Measurements from ENCODE around the gene MYL6B.
"Not testable (repeated sequence)": the region's sequence is repeated elsewhere in the genome, so short reads cannot be mapped to it uniquely, and the experiment has no call there.

MYL6B gene

DNA sequence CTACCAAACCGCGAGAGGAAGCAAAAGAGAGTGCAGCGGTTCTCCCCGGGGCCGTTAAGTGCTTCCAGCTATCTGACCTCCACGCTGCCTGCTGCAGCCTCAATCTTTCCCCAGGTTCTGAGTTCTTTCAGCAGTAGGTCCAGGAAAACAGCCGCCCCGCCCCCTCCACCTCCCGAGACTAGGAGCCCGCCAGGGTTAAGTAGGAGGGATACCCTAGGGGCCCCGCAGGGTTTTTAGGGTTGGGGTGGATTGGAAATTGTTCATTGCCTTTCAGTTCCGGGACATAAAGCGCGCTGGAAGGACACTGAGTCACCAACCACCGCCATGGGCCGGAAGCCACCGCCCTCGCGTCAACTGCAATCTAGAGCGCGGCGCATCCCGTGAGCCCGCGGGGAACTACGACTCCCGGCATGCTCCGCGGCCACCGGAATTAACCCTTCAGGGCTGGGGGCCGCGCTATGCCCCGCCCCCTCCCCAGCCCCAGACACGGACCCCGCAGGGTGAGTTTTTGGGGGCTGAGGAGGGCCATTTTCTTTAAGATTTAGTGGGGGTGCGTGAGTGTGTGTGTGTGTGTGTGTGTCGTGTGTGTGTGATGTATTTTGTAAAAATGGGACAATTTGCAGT lies at the start of gene MYL6B:
TSS of gene MYL6B (plus strand) at position 456 of the 624 bp plus-strand sequence. CDS start 1,332 bp downstream, outside the sequence.
- peak; percentile 89 for DNase-seq (ENCODE audit: low read depth)

DNA sequence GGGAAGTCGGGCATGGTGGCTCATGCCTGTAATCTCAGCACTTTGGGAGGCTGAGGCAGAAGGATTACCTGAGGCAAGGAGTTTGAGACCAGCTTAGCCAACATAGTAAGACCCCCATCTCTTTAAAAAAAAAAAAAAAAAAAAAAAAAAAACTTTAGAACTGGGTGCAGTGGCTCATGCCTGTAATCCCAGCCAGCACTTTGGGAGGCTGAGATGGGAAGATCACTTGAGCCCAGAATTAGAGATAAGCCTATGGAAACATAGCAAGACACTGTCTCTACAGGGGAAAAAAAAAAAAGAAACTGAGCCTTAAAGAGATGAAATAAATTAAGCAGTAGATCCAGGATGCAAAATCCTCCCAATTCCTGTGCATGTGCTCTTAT lies 49.7 kb upstream of the MYL6B start:
- DNase-seq (ENCODE audit: low read depth), result no peak

DNA sequence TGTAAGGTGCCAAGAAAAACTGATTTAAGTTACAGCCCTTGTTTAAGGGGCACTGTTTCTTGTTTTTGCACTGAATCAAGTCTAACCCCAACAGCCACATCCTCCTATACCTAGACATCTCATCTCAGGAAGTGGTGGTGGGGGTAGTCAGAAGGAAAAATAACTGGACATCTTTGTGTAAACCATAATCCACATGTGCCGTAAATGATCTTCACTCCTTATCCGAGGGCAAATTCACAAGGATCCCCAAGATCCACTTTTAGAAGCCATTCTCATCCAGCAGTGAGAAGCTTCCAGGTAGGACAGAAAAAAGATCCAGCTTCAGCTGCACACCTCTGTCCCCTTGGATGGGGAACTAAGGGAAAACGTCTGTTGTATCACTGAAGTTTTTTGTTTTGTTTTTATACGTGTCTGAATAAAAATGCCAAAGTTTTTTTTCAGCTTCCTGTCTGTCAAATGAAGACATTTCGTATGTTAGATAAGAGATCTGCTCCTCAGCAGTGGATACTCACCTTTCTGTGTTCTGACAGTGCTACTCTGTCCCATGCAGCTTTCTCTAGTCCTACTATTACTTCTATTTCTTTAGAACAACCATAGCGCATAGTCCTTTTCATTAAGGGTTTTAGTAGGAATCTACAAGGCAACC lies 49.2 kb upstream of the MYL6B start:
- no peak for DNase-seq (ENCODE audit: low read depth)

DNA sequence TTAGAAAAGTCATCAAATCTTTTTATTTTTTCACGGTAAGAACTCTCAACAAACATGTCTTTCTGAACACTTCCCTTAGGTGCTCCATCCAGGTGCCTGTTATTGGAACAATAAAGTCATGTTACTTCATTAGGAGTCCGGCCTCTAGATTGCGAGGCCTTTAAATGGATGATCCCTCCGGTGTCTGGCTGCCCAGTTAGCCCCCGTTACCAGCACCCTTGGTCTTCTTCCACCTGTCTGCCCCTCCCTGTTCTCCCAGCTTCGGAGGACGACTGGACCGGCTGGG lies 48.6 kb upstream of the MYL6B start:
- no peak for DNase-seq (ENCODE audit: low read depth)

- DNase-seq (ENCODE audit: low read depth), result peak; percentile 99
Observed at GRCh38 chr12:56104109-56104814, 48.1 kb upstream of the MYL6B start, which contains the start of gene PA2G4. TSS of gene PA2G4 (plus strand) at chr12:56104559. CDS start at chr12:56104738, 179 bp downstream.

GRCh38 chr12:56104815-56105608 lies 47.4 kb upstream of the MYL6B start:
- no peak for DNase-seq (ENCODE audit: low read depth)

DNA sequence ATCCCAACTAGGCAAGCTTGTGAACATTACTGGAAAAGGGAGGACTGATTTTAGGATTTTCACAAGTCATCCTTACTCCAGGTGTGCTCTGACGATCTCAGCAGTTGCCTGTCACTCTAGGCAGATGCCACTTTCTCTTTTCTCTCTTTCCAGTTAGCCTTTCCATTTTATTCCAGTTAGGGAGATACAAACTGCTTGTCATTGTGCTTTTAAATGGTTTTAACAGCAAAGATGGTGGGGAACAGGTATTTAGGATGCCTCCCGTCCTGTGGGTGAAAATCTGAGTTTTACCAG lies 46.8 kb upstream of the MYL6B start:
- DNase-seq (ENCODE audit: low read depth), result no peak

GRCh38 chr12:56107242-56107641 lies 45.1 kb upstream of the MYL6B start:
- DNase-seq (ENCODE audit: low read depth), result no peak

GRCh38 chr12:56110571-56110970 lies 41.8 kb upstream of the MYL6B start:
- no peak for DNase-seq (ENCODE audit: low read depth)

- DNase-seq (ENCODE audit: low read depth), result no peak
Observed at GRCh38 chr12:56114084-56114483, 38.3 kb upstream of the MYL6B start.

DNA sequence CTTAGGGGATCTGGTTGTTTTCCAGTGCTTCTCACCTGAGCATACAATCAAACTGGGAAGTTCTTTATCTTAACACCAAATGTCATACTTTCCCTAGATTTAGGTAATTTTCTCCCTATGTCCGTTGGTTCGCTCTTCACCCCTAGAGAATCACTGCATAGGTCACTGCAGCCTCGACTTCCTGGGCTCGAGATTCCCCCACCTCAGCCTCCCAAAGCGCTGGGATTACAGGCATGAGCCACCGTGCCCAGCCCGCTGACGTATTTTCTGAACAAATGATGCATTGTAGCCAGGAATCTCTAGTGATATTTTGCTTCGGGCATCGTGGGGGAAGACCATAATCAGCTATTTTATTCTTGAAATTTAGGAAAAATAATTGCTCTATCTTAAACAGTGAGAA lies 37.1 kb upstream of the MYL6B start:
- DNase-seq (ENCODE audit: low read depth), result no peak

- peak; percentile 89 for DNase-seq (ENCODE audit: low read depth)
Observed at GRCh38 chr12:56116267-56117081, 35.9 kb upstream of the MYL6B start, which contains the start of gene RPL41. TSS of gene RPL41 (plus strand) at chr12:56116633.

- not testable (repeated sequence) for DNase-seq (ENCODE audit: low read depth)
Observed at GRCh38 chr12:56117082-56117706, 35.2 kb upstream of the MYL6B start.

- DNase-seq (ENCODE audit: low read depth), result peak; percentile 98
Observed at GRCh38 chr12:56117778-56118687, 34.4 kb upstream of the MYL6B start, which contains the start of gene ZC3H10. TSS of gene ZC3H10 (plus strand) at chr12:56118266. CDS start at chr12:56120563, 2,297 bp downstream.

DNA sequence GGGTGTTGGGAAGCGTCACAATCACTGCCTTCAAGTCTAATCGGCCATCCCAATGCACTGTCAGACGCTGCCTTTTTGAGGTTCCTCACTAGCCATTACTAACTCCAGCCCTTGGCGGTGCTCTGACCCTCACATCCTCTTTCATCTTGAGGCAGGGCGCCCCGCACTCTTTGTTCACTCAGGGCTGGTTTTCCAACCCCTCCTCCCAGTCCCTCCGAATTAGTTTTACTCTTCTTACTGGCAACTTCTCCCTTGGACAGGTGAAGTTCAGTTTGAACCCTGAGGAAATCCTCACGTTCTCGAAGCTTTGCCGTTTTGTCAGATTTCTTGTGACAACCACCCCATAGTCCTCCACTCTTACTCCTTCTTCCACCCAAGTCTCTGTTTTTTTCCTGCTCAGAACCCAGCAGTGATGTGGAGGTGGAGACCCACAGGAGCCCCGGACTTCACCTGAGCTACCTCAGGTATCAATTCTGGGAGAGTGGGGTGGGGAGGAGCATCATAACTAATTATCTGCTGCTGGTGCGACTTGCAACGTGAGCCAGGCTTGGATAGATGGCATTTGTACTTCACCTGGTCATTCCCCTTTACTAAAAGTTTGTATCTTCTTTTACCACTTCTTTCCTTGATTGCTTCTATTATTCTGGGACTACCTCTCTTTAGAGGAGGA lies 33.6 kb upstream of the MYL6B start:
- no peak for DNase-seq (ENCODE audit: low read depth)

DNA sequence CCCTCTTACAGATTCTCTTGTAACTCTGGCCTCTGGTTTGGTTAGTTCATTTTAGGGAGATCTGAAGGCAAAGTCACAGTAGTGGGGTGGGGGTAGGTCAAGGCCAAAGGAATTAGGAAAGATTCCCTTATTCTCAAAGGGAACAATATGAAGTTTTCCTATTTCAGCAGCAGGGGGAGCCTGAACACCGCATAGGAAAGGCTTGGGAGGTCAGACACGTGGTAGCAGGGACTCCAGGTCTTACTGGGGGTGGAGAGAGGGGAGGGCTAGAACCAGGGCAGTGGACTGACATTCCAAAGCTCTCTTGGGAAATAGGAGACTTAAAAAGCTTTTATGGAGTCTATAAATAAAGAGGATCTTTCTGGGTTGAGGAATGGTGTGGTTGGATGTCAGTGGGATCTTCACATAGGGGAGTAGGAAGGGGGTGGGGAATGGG lies 33.0 kb upstream of the MYL6B start:
- DNase-seq (ENCODE audit: low read depth), result peak; percentile 76

- no peak for DNase-seq (ENCODE audit: low read depth)
Observed at GRCh38 chr12:56120158-56120846, 32.1 kb upstream of the MYL6B start.

DNA sequence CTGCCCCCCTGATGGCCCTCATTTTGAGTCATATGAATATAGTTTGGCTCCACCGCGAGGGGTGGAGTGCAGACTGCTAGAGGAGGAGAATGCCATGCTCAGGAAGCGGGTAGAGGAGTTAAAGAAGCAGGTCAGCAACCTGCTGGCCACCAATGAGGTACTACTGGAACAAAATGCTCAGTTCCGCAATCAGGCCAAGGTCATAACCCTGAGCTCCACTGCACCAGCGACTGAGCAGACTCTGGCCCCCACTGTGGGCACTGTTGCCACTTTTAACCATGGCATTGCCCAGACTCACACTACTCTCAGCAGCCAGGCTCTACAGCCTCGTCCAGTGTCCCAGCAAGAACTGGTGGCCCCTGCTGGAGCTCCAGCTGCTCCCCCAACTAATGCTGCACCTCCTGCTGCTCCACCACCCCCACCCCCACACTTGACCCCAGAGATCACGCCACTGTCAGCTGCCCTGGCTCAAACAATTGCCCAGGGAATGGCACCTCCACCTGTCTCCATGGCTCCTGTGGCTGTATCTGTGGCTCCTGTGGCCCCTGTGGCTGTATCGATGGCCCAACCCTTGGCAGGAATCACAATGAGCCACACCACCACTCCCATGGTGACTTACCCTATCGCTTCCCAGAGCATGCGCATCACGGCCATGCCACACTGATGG lies 31.1 kb upstream of the MYL6B start:
- DNase-seq (ENCODE audit: low read depth), result no peak

Data from stromal cell of bone marrow (primary cell).